HG03439 (cell line): ENCODE data around the gene LPAR2.
A peak's percentile ranks its signal among the peaks of the same experiment; 100 is the strongest.

ENCODE experiments used
- ATAC-seq: cut with Tn5 transposase; IDR thresholded peaks from one replicate; pipeline ENCODE4 v1.9.1; 2021; ENCODE audit warnings: mild to moderate bottlenecking, moderate library complexity; ENCODE audit not compliant: unreplicated experiment

The LPAR2 gene

DNA sequence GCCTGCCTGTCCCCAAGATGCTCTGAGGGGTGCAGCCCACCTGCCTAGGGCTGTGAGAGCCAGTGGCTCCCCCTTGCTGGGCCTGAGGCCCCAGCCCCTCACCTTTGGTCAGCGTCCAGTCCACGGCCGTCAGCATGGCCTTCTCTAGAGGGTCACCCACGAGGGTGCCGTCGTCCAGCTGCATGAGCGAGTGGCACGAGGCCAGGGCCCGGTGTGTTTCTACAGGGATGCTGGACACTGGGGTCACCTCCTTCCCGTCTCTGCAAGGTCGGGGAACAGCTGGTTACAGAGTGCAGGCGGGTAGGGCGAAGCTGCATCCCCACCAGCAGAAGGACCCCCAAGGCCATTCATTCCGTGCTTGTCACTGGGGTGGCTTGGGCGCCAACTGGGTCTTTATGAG, 26.4 kb upstream of the LPAR2 start:
- ATAC-seq: no peak

DNA sequence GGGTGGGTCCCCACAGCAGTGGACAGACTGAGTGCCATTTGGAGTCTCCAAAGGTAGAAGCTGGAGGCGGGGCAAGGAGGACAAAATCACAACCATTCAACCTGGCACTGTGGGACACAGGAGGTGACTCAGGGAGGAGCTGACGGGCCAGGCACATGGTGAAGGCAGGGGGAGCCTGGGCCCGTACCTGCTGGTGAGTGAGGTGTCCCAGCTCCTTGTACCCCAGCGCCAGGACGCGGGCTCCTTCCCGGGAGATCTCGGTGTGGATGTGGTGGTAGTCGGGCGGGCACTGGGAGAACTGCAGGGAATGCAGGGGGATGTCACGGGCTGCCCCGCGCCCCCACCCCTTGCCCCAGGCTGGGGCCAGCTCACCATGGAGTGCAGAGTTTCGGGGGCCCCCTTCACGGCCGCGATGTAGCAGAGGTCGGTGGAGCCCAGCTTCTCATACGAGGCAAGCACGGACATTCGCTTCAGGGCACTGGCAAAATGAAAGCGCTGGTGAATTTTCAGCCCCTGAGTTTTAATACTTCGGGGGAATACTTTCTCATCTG, 25.7 kb upstream of the LPAR2 start:
- ATAC-seq: no peak

DNA sequence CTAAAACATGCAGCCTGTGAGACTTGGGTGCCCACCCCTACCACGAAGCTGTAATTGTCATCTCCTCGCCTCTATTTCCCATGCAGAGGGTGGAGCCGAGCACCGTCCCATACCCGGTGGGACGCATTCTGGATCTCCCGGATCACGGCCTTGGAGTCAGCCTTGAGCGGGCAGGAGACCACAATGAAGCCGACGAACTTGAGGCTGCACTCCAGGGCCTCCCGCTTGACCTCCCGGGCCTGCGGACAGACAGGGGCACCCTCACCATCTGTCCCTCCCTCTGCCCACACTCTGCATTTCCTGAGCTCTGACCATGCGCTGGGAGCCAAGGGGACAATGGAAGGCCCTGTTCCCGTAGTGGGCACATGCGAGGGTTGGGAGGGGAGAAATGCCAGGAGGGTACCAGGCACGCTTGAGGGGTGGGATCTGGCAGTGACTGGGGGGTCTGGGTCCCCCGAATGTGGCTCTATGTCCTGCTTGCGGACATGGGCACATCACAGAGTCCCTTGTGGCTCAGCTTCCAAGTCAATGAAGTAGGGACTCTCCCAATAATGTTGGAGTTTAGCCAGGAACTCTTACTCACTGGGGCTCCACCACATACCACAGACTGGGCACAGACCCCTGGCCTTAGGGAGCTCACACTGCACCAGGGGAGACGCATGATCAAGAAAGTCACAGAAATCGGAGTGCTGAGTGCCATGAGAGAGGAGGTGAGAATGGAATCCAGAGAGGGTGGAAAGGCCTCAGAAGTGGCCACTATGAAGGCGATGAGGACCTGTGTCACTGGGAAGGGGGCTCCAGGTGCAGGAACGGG, 24.7 kb upstream of the LPAR2 start:
- no peak for ATAC-seq

DNA sequence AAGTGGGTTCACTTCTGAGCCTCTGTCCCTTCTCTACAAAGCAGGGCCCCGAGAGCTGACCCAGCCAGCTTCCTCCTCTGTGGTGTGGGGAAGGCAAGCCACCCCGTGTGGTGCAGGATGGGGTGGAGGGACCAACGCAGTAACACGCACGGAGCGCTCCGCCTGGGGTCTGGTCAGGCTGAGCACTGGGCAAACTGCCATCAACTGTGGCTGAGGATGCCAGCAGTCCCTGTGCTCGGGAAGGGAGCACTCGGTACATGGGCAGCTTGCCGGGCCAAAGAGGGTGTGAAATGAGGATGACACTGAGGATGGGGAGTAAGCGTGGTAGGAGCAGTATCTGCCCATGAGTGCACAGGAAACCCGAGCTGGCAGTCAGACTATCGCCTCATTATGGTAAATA, 23.1 kb upstream of the LPAR2 start:
- ATAC-seq: no peak

DNA sequence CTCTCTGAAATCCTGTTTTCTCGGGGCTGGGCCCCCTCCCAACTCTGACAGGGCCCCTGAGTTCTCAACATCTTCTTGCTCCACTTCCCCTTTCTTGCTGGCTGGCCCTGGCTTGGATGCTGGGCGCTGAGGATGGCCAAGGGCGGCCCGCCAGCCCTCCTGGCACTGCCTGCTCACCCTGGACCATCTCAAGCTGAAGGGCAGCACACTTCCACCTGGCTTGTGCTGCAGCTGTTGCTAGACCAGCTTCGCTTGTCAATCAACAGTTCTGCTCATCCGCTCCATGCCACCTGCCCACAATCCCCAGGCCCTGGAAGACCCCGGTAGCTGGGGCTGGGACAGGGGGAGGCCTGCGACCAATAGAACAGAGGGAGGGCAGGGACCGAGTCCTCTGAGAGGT, 22.3 kb upstream of the LPAR2 start:
- no peak for ATAC-seq

DNA sequence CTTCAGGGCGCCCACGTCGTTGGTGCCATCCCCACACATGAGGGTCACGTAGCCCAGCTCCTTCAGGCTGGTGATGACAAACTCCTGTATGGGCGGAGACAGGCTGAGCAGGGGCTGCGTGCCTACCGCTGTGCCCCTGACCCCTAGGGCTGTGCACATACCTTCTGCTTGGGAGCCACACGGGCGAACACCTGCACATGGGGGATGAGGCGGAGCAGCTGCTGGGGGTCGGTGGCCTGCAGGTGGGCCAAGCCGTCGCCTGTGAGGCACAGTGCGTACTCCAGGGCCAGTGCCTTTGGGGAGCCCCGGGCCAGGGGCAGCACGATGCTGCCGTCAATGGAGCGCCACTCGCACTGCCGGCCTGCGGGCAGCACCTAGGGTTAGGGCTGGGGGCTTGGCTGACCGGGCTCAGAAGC, 21.6 kb upstream of the LPAR2 start:
- ATAC-seq: no peak

DNA sequence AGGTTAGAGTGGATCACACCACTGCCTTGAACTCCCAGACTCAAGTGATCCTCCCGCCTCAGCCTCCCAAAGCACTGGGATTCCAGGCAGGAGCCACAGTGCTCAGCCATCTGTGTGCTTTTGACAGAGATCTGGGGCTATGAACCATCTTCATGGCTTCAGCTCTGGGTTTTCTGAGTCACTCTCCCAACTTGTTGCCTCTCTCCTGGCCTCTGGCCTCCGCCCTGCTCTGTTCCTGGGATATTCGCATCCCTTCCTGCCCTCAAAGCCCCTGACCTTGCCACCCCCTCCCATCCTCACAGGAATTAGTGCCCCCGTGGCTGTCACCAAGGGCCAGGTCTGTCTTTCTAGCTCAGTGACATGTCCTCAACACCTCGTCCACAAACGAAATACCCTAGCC, 21.1 kb upstream of the LPAR2 start:
- no peak for ATAC-seq

DNA sequence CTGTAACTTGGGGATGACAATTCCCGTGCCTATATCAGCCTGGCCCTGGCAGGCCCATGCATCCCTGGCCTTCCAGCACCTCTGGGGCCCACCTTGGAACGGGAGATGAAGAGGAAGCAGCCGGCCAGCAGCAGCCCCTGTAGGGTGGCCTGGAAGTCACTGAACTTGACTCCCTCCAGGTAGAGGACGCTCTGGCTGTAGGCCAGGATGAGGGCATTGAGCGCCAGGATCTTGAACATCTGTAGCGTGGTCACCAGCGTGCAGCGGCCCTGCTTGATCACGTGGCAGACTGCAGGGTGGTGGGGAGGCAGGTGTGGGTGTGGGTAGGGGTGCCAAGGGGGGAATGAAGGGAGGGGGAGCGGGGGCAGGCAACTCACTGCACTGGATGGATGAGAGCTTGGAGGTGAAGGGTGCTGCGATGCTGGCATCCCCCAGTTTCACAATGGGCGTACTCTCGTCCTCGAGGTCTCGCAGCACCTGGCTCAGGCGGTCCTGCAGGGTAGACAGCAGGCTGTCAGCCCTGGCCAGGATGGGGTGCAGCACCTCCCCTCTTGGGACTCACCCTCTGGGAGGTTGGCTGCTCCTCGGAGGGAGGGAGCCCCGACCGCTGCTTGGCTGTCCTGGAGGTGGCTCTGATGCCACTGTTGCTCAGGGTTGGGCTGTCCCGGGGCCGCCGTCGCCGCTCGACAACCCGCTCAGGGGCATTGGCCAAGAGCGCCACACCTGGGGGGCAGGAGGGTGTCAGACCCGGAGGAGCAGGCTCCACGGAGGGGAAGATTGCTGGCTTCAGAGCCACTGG, 19.2 kb upstream of the LPAR2 start:
- no peak for ATAC-seq

DNA sequence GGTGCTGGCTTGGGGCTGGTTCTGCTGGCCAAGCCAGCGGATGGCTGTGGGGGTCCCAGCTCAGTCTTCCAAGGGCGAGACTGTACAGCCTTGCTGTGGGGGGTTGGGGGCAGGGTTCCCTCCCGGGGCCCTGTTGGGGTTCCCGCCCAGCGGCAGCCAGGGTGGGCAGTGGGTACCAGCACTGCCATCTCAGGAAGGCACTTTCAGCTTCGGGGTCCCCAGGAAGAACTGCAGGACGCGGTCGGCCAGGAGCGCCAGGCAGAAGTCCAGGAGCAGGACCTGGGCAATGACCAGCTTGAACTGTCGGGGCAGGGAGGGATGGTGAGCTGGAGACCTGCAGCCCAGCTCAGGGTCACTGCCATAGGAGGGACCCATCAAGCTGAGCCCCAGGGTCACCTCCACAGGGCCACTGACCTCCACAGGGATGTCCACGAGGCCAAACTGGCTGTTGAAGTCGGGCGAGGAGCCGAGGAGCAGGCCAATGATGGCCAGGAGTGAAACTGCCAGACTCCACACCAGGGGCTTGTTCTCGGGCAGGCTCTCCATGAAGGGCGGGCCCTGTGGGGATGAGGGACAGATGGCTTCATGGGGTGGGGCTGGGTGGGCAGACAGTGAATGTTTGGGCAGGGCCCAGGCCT, 17.3 kb upstream of the LPAR2 start:
- ATAC-seq: no peak

DNA sequence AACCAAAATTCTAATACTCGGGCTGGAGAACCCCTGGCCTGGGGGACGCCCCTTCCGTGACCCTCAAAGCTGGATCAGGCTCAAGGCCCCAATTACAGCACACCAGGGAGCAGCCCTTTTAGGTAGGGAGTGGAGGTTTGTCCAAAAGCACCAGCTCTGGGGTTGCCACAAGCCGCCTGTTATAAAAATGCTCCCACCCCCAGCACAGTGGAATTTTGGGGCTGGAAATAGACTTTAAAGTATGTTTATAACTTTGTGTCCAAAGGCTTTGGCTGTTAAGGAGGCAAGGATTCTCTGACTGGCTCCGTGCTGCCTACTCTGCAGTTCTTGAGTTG, 16.0 kb upstream of the LPAR2 start:
- no peak for ATAC-seq

DNA sequence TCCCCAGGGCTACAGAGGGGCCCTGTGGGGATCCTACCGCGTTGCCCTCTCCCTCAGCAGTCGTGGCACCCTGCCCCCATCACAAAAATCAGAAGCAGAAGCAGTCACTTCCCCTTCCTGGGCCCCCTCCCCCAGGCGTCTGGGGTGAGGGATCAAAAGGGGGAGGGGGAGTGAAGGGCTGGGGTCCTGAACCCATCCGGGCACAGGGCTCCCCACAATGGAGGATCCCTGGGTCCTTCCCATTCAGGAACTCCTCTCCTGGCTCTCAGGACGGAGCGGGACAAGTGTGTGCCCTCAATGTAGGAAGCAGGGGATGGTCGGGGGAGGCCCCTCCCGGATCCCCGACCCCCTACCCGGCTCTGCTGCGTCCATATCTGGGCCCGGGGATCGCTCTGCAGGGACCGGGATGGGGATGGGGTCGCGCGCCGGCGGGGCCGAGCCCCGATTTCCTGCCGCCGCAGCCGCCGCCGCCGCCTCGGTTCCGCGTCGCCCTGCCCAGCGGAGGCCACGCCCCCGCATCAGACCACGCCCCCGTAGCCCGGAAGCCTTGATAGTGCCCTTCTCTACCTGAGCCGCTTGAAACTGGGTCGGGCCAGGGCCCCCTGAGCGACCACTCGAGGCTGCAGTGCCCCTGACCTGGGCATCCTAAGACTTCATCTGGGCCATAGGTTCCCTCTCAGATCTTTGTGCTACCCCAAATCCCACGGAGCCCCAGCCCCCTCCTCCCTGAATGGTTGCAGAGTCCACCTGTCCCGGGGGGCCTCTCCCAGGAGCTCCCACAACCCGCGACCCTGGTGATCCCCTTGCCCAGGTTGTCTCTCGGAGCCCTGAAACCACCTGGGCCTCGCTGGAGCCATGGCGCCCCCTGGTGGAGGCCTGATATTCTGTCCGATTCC, 15.4 kb upstream of the LPAR2 start, which contains the start of gene GMIP:
TSS of gene GMIP (minus strand) at position 500 of the 896 bp plus-strand sequence. CDS start at position 372, 128 bp downstream.
- peak; percentile 51 for ATAC-seq

DNA sequence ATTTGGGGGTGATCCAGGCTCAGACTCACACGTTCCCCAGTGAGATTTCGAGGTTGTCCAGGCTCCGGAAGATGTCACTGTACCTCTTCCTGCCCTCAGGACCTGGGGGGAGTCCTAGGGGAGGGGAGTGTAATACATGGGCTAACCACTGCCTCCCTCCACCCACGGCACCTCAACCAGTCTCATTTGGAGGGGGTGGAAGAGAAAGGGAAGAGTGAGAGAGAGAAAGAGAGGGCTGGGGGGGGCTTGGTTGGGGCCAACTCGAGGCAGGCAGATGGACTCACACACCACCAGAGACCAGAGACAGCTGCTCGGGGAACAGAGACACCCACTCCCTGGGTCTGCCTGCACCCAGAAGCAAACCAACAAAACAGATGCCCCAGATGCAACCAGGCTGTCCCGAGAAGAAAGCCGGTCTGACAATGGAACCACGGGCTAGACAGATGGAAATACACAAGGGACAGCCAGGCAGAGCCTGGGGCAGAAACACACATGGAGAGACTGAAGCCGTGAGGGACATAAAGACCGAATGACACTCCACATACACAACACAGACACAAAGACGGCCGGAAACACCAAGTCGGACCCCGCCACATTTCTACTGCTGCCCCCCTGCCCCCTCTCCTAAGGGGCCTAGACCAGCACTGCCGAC, 14.6 kb upstream of the LPAR2 start:
- no peak for ATAC-seq

DNA sequence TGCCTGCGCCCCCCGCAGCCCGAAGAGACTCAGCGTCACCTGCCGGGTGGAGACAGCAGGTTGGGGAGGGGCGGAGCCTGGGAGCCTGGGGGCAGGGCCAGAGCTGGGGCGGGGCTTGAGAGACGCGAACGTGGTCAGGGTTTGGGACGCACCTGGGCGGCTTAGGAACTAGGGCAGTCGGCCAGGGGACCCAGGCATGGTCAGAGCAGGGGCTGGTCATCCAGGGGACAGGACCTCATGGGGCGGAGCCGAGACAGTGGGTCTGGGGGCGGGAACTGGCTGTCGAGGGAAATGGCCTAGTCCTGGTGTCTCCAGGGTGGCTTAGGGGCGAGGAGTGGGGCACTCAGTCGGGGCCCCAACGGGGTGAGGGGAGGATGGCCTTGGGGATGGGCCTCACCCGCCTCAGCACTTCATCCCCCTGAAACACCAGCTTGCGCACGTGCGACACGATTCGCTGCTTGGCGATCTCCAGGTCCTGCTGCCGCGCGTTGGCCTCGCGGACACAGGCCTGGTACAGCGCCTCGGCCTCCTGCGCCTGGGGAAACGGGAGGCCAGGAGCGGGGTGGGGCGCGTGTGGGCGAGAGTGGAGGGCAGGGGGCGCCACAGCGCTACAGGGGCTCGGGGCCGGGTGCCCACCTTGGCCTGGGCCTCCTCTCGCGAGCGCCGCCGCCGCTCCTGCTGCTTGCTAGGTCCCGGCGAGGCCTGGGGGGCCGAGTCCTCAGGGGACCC, 9.7 kb upstream of the LPAR2 start:
- ATAC-seq: no peak

DNA sequence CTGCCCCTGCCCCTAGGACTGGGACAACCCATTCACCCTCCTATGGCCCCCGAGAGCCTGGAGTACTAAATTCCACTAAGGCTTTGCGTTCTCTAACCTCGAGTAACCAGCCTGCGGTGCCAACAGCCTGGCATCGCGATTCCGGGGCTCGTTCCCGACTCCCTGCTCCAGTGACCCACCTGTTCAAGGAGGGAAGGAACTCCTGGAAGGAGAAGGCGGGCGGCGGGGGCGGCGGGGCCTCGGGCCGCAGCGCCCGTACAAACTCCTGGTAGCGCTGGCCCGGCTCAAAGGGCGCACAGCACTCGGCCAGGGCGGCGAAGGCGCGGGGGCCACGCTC, 9.1 kb upstream of the LPAR2 start:
- ATAC-seq: no peak

DNA sequence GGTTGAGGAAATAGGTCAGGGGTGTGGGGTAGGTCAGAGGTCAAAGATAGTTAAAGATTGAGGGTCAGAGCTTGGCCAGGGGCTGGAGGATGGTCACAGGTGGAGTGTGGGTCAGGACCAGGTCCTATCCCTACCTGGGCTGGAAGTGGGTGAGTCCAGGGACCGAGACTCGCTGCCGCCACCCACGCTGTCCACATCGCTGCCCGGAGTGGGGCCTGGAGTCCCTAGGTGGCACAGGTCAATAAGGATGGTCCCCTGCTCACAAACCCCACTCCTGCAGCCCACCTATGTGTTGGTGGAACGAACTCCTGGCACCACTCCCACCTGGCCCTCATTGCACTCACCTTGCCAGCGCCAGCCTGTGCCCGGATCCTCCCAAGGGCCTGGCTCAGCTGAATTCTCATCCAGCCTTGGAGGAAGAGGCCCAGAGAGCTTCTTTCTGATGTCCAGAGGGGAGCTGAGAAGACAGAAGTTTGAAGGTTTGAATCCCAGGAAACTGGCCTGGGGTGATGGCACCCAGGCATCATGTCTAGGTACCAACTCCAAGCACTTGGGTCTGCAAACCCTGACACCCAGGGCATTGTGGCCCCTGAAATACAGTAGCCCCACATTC, 8.7 kb upstream of the LPAR2 start:
- no peak for ATAC-seq

DNA sequence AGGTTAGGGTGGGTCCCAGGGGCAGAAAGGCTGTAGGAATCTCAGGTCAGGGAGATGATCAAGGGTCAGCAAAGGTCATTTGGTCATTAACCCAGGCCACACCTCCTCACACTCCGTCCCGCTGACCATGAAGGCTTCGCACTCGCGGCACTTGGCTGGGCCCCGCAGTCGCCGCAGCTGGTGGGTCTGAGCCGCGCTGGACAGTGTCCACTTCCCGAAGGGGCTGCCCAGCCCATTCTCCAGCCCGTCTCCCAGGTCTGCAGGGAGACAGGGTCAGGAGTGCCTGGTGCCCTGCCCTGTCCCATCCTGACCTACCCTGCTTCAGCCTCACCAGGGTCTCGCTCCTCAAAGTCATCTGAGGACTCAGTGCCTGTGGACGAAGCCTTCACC, 7.3 kb upstream of the LPAR2 start:
- ATAC-seq: no peak

DNA sequence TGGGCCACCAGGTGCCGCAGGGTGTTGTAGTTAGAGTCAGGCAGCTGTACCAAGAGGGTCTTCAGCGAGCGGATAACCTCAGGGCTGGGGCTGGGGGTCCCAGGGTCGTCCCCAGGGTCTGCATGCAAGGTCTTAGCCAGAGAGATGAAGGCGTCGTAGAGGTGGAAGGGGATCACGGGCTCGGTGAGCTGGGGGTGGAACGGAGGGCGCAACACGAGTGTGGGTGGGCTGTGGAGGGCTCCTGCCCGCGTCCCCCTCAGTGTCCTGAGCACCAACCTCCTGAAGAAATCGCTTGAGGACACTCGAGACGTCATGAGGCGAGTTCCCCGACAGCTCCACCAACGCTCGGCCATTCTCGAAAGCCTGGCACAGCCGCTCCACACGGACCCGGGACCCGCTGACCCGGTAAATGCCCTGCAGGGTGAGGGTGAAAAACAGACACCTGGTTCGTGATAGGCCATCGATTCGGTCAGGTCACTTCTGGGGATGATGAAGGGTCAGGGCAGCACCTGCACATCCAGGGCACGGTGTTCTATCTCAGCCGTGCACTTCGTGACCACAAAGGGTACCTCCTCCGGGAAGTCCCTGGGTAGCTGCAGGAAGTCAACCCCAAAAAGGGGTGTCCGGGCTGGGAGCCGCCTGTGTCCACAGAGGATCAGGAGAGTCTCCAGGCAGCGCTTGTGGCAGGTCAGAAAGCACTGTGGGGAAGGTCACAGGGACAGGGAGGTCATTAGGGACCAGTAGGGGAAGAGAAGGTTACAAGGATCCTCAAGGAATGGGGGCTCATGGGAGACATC, 6.7 kb upstream of the LPAR2 start:
- ATAC-seq: no peak
